Uterine smooth muscle cell (primary cell): ENCODE measurements around the gene TRAPPC3. TPM values are rescaled to one million over a fixed set of nuclear protein-coding genes. Genes with fewer than 3 reads are reported as not detected.

Experiments used
- total RNA-seq: library from RNA; depleted of rRNA; stranded (reverse); fragments of >200 nt; gene quantifications from 2 replicates; pipeline ENCODE4 v1.2.3, GENCODE V29; 2014

The TRAPPC3 gene
- total RNA-seq = 84.1 and 100 TPM in 2 replicates

DNA sequence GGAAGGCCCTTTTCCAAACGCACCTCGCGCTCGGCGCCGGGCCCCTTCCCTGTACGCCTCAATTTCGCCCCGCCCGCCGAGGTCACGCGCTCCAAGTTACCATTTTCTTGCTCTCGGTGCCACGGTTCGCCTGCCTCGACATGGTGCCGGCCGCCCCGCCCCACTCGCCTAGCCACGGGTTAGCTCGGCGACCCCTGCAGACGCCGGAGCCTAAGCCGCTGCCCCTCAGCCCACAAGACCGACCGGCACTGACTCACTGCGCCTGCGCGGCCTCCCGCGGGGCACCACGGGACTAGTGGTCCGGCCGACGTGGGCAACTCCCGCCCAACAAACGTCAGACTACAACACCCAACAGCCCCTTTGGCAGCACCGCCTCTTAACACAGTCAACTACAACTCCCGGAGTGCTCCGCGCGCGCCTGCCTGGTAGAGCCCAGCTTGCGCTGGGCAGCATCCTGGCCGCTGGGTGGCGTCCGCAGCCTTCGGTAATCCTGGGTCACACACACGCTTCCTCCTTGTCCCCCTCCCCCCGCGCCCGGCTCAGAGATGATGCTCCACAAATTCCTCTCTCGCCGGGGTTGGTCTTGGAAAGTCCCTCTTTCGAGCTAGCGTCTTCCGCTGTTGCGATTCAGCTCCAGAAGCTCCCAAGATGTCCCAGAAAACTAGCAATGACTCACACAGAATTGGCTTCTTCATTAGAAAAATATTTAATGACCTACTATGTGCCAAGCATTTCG lies at the start of gene TRAPPC3:
TRAPPC3 (minus strand) TSS at position 250 of the 736 bp plus-strand sequence; CDS start at position 142, 108 bp downstream.

DNA sequence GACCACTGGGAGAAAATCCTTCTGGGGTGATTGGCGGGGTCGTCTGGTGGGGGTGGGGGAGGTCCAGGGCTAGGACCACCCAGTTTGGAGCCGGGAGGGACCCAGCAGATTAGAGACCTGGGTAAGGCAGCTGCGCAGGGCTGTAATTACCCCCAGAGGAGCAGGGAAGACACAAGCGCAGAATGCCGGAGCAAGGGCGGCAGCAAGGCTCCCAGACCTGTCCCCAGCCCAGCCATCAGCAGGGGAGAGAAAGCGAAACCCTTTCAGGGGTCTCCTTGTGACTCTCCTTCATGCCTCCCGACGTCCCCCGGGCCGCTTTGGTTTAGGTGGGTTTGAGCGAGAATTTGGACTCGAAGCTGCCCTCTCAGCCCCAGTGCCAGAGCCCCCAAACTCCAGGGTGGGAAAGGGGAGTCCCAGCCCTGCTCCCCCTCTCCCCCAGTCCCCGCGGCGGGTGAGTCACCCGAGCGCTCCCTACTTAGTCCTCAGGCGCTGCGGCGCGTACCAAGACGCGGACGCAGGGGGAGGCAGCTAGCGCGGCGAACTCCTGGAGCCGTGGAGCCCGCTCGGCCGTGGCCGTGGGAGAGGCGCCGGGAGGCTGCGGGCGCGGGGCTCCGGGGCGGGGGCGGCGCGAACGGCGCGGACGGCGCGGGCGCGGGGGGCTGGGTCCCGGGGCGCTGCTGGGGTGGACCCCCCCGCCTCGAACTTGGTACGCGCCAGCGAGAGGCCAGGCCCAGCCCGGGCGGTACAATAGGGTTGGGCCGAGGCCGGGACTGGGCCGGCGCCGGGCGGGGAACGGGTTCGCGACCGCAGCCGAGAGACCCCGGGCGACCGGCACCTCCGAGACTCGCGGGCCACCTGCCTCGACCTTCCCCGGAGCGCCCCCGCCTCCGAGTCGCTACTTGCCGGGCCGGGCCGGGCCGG lies 6.4 kb upstream of the TRAPPC3 start, which contains the start of gene MAP7D1:
MAP7D1 (plus strand) TSS at position 753 of the 921 bp plus-strand sequence. CDS start 258 bp downstream, outside the sequence.

DNA sequence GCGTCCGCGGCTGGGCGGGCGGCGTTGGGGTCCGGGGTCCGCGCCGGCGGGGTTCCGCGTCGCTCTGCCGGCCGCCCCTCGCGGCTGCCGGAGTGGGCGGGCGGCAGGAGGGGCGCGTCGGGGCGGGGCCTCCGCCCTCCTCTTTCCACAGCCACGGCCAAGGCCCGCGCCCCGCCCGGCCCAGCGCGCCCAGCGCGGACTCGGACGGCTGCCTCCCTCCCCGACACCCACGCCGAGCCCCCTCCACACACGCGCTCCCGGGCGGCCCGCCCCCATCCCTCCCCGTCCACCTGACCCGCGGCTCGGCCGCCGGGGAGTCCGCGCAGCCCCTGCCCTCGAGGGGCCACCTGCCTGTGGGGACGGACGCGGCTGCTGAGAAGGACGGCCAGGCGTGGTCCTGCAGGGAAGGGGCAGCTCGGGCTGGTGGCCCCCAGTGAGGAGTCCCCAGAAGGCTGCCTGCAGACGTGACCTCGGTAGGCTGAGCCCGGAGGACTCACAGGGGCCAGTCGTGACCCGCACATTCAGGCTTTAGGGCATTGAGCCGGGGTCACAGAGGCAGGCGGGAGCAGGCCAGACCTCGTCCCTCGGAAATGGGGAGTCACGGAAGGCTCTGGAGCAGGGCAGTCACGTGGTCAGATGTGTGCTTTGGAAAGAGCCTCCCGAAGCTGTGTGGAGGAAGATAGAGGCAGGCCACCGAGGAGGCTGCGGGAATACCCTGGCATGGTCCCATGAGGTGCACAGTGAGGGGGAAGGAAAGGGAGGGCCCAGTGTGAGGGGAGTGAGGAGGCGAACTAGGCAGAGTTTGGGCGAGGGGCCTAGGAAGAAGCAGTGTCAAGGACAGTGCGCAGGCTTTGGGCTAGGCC lies 23.9 kb downstream of the TRAPPC3 start, which contains the start of gene COL8A2:
COL8A2 (minus strand) TSS at position 94 of the 863 bp plus-strand sequence. CDS start 24,980 bp downstream, outside the sequence.

DNA sequence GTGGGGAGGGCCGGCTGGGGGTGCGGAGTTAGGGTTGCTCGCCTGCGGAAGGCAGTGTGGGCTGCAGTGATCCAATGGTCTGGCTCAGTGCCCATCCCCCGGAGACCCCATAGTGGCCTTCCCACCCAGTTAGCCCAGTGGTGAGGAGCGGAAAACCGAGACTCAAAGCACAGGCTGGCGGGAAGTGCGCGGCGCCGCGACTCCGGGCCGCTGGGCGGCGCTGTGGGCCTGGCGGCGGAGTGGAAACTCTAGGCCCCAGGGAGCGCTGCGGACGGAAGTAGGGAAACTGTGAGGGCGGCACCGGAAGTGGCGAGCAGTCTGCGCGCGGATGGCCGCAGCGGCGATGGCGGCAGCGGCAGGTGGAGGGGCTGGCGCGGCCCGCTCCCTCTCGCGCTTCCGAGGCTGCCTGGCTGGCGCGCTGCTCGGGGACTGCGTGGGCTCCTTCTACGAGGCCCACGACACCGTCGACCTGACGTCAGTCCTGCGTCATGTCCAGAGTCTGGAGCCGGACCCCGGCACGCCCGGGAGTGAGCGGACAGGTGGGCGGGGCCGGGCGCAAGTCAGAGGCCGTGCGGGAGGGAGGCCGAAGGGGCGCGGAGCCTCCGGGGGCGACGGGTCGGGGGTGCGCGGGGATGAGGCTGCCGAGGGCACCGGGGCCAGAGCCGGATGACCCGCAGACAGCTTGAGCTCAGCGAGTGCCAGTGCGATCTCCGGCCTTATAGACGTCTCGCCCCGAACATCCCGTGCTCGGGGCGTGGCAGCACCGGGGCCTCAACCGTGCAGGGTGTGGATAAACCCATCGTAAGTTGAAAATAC lies 60.5 kb downstream of the TRAPPC3 start, which contains the start of gene ADPRS:
ADPRS (plus strand) TSS at position 316 of the 816 bp plus-strand sequence; CDS start at position 329, 13 bp downstream.

Other genes starting within 250 kb of the TRAPPC3 start
- gene AGO3, start 218.4 kb downstream of the TRAPPC3 start, total RNA-seq = 14.1 and 20.2 TPM in 2 replicates
- gene TEKT2, start 65.4 kb downstream of the TRAPPC3 start, total RNA-seq = 0.11 and 0.12 TPM in 2 replicates
- gene ADPRS, start 60.6 kb downstream of the TRAPPC3 start, total RNA-seq = 48.9 and 53.1 TPM in 2 replicates
- 5.0 and 12.5 TPM in 2 replicates for gene COL8A2, start 24.3 kb downstream of the TRAPPC3 start, total RNA-seq
- gene MAP7D1, start 6.7 kb upstream of the TRAPPC3 start, total RNA-seq = 93.0 and 97.9 TPM in 2 replicates
- gene THRAP3, start 75.0 kb upstream of the TRAPPC3 start, total RNA-seq = 84.1 and 146 TPM in 2 replicates
- gene SH3D21, start 156.9 kb upstream of the TRAPPC3 start, total RNA-seq = 3.1 and 6.2 TPM in 2 replicates
- 233 and 252 TPM in 2 replicates for gene EVA1B, start 174.2 kb upstream of the TRAPPC3 start, total RNA-seq
- gene STK40, start 236.4 kb upstream of the TRAPPC3 start, total RNA-seq = 17.6 and 19.9 TPM in 2 replicates
- 9.5 and 12.0 TPM in 2 replicates for gene LSM10, start 248.4 kb upstream of the TRAPPC3 start, total RNA-seq